SK-MEL-5 (cell line): ENCODE results near the gene AMBP. TPM values are rescaled to one million over a fixed set of nuclear protein-coding genes. Genes with fewer than 3 reads are reported as not detected.

Experiments
- total RNA-seq: library from RNA; depleted of rRNA; stranded (reverse); fragments of >200 nt; shearing (Covaris generic); gene quantifications from 2 replicates; pipeline ENCODE4 v1.2.3, GENCODE V29; 2014; rRNA removed

The AMBP gene
- total RNA-seq, 1 experiment from 2014 or later = not detected

Other genes with a start within 250 kb of the AMBP start
- gene ZNF618, start 202.0 kb downstream of the AMBP start, total RNA-seq = 2.2 and 3.2 TPM in 2 replicates
- gene KIF12, start 21.0 kb upstream of the AMBP start, total RNA-seq = 0.82 TPM in 1 of 2 replicates, not detected in the other
- gene COL27A1, start 77.2 kb upstream of the AMBP start, total RNA-seq = 0.90 and 2.3 TPM in 2 replicates
- gene ORM1, start 244.8 kb upstream of the AMBP start, total RNA-seq = not detected in 2 replicates